ENCODE data around the gene RAB11A. TPM values are rescaled to one million over a fixed set of nuclear protein-coding genes. Genes with fewer than 3 reads are reported as not detected.

The RAB11A gene

GRCh38 chr15:65939901-65940617 is 70.8 kb downstream of the RAB11A start:
- Histone ChIP-seq H2BK5ac (ENCODE audit: low read length) (no peak overlapping the region), H3K18ac (ENCODE audit: low read length) (no peak overlapping the region), H3K79me1 (ENCODE audit: low read depth, low read length) (no peaks in the 10 kb centered on the region), H3K14ac (ENCODE audit: low read length) (no peak overlapping the region), H3K9me3 (replicated peaks in 1 of 2; ENCODE audit: control insufficient read depth in 2 of 2, insufficient read depth in 1 of 2, low read depth in 1 of 2, low read length in 2 of 2) (no peaks in the 10 kb centered on the region), H2BK12ac (ENCODE audit: low read length) (no peak overlapping the region), H3K36me3 (replicated peaks in 1 of 2; ENCODE audit: control insufficient read depth in 2 of 2, insufficient read depth in 2 of 2, low read length in 2 of 2) (no peaks in the 10 kb centered on the region), H4K91ac (ENCODE audit: low read depth, low read length, poor library complexity) (no peak overlapping the region), H3K4ac (ENCODE audit: low read length) (no peak overlapping the region), H2BK120ac (ENCODE audit: low read depth, low read length) (no peak overlapping the region), H2AK5ac (ENCODE audit: low read depth, low read length) (no peak overlapping the region), H3K4me1 (ENCODE audit: control insufficient read depth in 2 of 2, insufficient read depth in 1 of 2, low read depth in 1 of 2, low read length in 2 of 2) (no peaks in the 10 kb centered on the region), H3K9ac (ENCODE audit: low read depth, low read length, poor library complexity) (no peak overlapping the region), H3K27ac (replicated peaks; ENCODE audit: low read length) (no peak overlapping the region), H3K27me3 (ENCODE audit: control insufficient read depth in 3 of 3, insufficient read depth in 3 of 3, low read depth in 1 of 3, low read length in 3 of 3) (peaks cover 0 to 10% (median 0%) of the 10 kb centered on the region in 3 experiments), H3K23ac (ENCODE audit: low read depth, low read length, poor library complexity) (no peak overlapping the region), H2AFZ (ENCODE audit: low read length) (no peak overlapping the region), H3K4me2 (ENCODE audit: insufficient read depth, low read length, poor library complexity, severe bottlenecking) (no peak overlapping the region), H3K4me3 (ENCODE audit: low read length in 2 of 2) (no peak overlapping the region), H4K8ac (ENCODE audit: low read depth, low read length) (no peak overlapping the region), H2BK15ac (ENCODE audit: low read length) (no peak overlapping the region)
- WGBS, 2 donors (ENCODE audit: extremely low coverage in 2 of 2, insufficient read length in 2 of 2, insufficient replicate concordance in 1 of 2), result no CpG with 5 or more reads among the region's 10 CpGs
- no peak for DNase-seq (ENCODE audit: low spot score)

DNA sequence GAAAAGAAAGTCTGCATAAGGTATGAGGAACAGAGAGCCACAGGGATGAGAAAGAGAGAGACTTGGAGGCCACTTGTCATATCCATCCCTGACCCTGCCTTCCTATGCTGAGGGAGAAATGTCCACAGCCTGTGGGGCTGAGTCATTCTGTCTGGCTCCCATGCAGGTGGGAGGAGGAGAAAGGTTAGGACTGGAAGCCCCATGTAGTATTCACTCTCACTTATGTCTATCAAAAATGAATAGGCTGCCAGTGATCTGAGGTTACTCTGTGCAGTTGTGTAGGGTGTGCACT is 71.3 kb downstream of the RAB11A start:
- Histone ChIP-seq H2BK12ac (ENCODE audit: low read length) (no peak overlapping the region), H3K18ac (ENCODE audit: low read length) (no peak overlapping the region), H3K4me2 (ENCODE audit: insufficient read depth, low read length, poor library complexity, severe bottlenecking) (no peak overlapping the region), H3K4ac (ENCODE audit: low read length) (no peak overlapping the region), H2BK120ac (ENCODE audit: low read depth, low read length) (no peak overlapping the region), H4K91ac (ENCODE audit: low read depth, low read length, poor library complexity) (no peak overlapping the region), H3K4me3 (ENCODE audit: low read length in 2 of 2) (no peak overlapping the region), H3K14ac (ENCODE audit: low read length) (no peak overlapping the region), H3K27ac (replicated peaks; ENCODE audit: low read length) (no peak overlapping the region), H2BK5ac (ENCODE audit: low read length) (no peak overlapping the region), H3K36me3 (replicated peaks in 1 of 2; ENCODE audit: control insufficient read depth in 2 of 2, insufficient read depth in 2 of 2, low read length in 2 of 2) (no peaks in the 10 kb centered on the region), H3K23ac (ENCODE audit: low read depth, low read length, poor library complexity) (no peak overlapping the region), H3K79me1 (ENCODE audit: low read depth, low read length) (no peaks in the 10 kb centered on the region), H2AK5ac (ENCODE audit: low read depth, low read length) (no peak overlapping the region), H2BK15ac (ENCODE audit: low read length) (no peak overlapping the region), H3K9me3 (replicated peaks in 1 of 2; ENCODE audit: control insufficient read depth in 2 of 2, insufficient read depth in 1 of 2, low read depth in 1 of 2, low read length in 2 of 2) (no peaks in the 10 kb centered on the region), H2AFZ (ENCODE audit: low read length) (no peak overlapping the region), H3K9ac (ENCODE audit: low read depth, low read length, poor library complexity) (no peak overlapping the region), H4K8ac (ENCODE audit: low read depth, low read length) (no peak overlapping the region), H3K4me1 (ENCODE audit: control insufficient read depth in 2 of 2, insufficient read depth in 1 of 2, low read depth in 1 of 2, low read length in 2 of 2) (no peaks in the 10 kb centered on the region), H3K27me3 (ENCODE audit: control insufficient read depth in 3 of 3, insufficient read depth in 3 of 3, low read depth in 1 of 3, low read length in 3 of 3) (peaks cover 0 to 10% (median 0%) of the 10 kb centered on the region in 3 experiments)
- no peak for DNase-seq (ENCODE audit: low spot score)

Small RNA genes lying within 50 kb of the gene (small RNA-seq; reads per million reads assigned to genes)
- gene RF00026 (ENCODE audit: insufficient read depth), result not detected
